CD4-positive, alpha-beta T cell treated with Interleukin-2 at 100 ng/mL for 4 hours (primary cell): Measurements from ENCODE around the gene EZR.
A peak's percentile ranks its signal among the peaks of the same experiment; 100 is the strongest.

Experiments
- DNase-seq: peaks from one replicate; pipeline ENCODE4 v3.0.0-alpha.2; 2020; ENCODE audit warnings: low spot score

EZR gene

DNA sequence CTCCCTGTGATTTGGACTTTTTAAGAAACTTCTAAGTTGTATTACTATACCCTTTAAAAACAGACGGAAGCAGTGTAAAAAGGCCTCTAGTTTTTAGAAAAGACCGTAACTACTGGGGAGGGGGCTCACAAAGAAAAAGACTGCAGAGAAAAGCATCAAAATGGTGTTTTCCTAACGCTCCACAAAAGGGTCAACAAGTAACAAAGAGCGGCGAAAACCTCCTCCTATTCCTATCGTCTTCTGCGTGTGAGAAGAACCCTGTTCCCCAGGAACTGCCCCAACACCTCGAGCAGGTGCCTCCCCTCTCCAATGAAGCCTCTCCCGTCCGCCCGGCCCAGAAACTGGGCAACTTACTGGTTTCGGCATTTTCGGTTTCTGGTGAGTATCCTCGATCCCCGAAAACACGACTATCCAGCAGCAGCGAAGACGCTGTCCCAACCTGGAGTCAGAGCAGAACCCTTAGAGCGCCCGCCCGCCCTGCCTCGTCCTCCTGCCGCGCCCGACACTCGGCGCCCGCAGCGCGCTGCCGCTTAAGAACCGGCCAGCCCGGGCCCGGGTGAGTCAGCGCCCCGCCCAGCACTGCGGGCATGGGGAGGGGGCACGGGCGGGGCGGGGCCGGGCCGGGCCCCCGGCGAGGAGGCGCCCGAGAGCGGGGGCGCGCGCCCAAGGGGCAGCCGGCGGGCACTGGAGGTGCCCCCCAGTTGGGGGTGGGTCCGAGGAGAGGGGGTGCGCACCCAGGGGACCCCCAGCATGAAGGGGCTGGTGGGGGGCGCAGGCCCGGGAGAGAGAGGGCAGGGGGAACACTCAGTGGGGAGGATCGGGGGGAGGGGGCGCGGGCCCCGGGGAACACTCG, 1.2 kb downstream of the EZR start:
- peak; percentile 87 for DNase-seq

DNA sequence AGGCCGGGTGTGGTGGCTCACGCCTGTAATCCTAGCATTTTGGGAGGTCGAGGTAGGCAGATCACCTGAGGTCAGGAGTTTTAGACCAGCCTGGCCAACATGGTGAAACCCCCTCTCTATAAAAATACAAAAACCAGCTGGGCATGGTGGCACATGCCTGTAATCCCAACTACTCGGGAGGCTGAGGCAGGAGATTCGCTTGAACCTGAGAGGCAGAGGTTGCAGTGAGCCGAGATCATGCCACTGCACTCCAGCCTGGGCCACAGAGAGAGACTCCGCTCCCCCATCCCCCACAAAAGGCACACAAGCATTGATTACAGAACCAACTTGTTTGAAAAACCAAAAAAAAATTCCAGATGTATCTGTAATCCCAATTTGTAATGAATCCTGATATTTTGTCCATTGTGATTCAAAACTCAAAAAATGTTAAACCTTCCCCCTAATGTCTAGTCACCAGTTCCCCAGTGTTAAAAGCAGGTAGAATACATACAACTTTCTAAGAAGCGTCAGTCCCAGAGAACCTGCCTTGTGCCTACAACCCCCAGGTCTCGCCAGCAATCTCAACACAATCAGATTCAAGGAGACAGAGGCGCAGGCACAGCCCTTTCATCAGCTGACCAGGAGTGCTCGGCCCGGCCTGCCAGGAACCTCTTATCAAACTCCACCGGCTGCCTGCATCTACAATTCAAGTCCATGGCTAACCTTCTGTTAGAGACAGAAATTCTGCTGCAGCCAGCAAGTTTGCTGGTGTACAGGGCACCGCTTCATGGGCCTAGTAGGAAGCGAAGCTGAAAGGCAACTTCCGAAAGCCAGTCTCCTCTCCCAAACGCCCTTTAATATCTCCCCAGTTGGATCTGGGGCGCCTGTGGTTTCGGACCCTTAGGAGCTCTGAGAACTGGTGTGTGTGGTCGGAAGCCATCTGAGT, 2.1 kb downstream of the EZR start:
- DNase-seq: peak; percentile 55

DNA sequence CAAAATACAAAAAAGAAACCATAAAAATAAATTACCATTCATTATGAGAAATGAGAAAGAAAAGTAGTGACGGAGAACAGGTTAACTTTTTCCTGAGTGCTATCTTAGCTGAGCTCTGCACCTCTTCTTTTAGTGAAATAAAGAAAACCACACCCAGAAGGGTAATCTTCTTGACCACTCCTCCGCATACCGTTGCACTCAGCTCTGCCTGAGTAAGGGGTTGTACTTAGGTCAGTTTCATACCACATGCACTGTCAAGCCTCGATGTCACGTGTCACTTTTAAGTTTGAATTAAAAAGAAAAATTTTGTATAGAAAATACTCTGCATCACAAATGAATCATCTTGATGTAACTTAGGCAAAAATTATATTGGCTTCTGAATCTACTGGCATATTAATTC, 2.8 kb downstream of the EZR start:
- DNase-seq: no peak

DNA sequence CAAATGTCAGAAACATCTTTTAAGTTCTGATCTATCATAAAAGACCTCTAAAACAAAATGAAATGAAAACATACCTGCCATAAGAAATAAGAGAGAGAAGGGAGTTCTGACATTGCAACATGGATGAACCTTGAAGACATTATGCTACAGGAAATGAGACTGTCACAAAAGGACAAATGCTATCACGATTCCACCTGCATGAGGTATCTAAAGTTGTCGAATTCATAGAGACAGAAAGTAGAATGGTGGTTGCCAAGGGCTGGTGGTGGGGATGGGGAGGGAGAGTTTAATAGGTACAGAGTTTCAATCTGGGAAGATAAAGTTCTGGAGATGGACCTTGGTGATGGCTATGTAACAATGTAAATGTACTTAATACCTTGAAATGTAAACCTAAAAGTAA, 3.3 kb downstream of the EZR start:
- no peak for DNase-seq

DNA sequence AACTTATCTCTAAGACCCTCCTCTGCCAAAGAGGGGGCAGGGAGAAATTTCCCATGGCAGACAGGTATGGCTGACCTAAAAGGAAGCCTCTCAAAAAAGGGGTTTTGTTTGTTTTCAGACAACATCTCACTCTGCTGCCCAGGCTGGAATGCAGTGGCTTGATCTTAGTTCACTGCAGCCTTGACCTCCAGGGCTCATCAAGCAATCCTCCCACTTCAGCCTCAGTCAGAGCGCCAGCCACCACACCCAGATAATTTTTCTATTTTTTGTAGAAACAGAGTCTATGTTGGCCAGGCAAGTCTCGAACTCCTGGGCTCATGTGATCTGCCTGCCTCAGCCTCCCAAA, 3.8 kb downstream of the EZR start:
- DNase-seq: no peak

DNA sequence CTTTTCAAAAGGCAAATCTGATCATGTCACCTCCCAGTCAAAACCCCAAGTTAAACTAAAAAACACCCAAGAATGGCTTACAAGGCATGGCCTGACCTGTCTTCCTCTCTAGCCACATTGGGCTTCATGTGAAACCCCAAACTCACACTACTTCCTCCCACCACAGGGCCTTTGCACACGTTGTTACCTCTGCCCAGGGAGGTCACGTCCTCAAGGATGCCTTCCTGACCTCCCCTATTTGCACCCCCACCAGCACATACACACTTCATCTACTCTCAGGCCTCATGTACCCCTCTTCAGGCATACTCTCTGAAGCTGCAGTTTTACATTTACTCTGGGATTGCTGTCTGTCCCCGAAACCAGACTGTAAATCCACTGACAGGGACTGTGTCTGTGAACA, 6.1 kb downstream of the EZR start:
- no peak for DNase-seq

DNA sequence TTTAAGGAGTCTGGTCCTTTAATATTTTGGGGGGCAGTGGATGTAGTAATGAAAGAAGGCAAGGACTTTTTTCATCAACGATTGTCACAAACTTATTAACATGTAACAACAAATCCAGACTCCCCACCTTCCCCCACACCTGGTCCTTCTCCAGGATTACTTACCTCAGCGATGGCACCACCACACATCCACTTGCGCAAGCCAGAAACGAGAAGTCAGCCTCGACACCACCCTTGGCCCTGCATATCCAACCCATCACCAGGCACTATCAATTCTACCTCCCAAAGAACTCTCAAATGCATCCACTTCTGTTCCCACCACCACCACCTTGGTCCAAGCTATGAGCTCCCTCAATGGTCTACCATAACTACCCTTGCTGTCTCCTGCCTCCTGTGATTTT, 6.6 kb downstream of the EZR start:
- DNase-seq: no peak

DNA sequence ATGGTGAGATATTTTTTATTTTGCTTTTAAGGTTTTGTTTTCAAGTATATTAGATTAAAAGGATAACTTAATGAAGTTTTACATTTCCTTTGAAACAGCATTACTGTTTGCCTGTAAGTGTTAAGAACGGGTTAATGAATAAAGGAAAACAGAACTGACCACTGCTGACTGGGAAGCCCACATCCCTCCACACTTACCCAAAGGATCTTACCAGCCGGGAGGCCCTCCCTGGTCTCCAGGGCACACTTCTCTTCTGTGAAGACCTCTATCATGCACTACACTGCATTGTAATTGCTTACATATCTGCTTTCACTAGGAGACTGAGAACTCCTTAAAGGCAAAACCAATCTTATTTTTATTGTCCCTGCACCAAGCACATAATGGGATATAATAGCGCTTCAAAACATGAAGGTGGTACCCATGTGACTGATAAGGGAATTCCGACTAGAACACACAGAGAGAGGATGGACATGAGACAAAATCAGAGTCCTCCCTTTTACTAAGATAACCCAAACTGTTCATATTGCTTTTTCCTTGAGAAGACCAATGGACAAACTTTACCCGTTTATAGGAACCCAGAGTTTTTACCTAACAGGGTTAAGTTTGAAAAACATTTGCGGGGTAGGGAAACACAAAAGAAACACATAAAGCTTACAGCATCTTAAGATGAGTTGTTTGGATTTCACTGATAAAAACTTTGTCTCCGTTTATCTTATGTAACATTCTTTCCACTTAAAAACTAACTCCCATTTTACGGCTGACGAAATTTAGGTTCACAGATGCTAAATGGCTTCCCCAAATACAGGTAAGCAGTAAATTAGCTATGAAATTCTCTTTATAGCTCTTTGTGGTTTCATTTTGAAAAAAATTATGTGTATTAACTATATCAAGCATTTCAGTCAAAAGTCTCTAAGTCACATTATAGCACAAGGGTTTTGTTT, 8.7 kb downstream of the EZR start:
- no peak for DNase-seq

DNA sequence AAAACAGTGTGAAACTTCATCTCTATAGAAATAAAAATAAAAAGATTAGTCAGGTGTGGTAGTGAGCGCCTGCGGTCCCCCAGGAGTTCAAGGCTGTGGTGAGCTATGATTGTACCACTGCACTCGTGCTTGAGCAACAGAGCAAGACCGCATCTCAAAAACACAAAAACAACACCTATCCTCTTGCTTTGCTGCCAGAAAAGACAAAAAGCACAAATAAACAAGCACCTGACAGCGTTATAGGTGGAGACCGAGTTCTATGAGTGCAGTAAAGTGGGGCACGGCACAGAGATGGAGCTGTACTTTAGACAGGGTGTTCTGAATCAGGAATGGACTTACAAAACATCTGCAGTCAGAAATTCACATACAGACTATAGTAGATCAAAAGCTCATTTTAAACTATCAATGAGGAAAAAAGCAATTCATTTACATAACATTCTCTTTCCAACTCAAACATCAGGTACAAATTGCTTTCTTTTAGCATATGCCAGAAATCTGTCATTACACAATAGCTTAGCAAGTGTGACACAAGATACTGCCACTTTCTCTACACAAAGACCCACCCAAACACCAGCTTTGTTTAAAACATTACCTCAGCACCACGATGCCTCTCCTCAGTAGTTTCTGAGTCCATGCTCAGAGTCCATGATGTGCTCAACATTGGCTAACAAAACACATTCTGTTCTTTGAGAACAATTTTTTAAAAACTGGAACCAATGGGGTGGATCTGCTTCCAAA, 10.1 kb downstream of the EZR start:
- DNase-seq: peak; percentile 60

DNA sequence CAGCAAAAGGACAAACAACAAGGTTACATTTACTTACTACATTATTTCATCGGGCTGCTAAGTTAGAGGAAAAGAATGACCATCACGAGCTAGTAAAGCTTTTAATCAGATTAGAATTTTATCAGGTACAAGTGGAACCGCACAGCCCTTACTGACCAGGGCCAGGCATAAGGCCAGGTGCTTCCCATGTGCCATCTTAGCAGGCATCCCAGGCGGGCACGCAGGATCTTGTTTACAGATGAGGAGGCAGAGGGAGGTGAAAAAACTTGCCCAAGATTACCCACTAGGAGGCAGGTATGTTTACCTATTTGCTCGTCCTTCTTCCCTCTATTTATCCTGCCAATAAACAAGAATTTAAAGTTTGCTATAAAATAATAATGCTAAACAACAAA, 10.7 kb downstream of the EZR start:
- DNase-seq: no peak

DNA sequence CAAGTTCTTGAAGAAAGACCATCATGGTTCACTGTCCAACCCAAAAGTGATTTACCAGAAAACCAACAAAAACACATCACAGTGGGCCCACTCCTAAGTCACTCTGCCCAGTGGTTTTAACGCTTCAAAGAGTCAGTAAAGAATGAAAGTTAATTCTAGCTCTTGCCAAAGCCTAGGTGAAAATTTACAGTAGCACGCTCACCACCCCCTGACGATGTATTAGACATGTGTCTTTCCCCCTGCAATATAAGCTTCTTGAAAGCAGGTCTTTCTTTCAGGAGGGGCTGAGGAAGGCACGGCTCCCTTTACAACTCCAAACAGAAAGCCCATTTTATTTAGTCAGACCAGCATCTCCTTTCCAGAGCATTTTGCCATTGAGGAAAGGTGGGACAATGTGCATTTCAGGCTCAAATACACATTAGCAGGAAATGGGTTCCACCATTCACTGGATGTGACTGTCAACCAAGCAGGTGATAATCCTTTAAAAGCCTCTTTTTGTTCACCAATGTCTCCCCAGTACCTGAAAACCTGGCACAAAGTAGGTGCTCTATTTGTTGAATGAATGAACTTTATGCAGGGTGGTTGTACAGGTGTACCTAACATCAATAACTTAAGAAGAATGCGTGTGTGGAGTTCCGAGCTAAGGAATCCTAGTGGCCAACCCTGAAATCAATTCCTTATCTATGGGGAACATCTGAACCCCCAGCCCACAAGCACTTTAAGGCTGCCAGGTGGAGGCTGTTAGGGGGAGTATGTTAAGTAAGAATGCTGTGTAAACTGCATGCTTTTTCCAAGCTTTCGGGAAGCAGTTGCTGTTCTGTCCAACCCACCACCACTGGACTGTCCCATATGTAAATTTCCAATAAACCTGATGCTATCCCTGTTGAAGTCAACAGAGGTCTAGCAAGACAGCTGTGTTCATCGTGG, 11.4 kb downstream of the EZR start:
- DNase-seq: no peak

DNA sequence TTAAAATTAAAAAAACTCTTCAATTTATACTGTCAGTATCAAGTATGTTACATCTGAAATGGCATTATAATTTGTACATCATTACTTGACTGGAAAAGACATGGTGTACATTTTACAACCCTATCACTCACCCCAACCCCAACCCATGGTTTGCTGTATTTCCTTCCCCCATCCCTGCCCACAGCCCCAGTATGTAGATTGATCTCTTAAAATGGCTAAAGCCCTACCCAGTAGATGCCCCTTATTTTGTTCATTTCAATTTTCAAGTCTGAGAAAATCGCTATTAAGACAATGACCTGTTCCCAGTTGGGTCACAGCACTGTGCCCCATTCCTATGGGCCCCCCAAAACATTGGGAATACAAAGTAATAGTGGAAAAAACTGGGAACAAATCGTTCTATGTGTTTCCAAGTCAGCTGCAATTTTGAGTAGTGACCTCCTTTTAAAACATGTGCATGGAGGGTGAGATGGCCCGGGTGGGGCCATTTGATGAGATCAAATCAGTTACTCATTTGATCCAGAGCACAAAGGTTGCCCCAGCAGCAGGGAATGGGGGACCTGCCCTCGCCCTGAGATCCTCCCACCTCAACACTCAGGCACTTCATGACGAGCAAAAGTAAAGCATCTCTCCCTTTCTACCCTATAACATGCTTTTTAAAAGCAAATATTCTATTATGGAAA, 13.3 kb downstream of the EZR start:
- DNase-seq: no peak

DNA sequence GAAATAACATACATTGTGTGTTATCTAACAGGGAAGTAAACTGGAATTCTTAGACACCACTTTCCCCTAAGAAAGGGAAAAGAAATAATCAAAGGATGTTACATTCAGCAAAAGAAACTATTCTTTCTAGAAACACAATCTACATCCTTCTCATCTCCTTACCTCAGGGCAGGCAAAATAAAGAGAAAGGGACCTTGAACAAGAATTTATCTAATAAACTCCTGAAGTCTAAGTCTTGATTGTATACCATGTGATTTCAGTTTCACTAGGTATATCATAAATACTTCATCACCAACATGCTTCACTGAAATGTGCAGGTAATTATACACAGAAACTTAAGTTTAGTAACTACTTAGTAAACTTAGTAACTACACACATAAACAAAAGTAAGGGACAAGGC, 15.0 kb downstream of the EZR start:
- no peak for DNase-seq

DNA sequence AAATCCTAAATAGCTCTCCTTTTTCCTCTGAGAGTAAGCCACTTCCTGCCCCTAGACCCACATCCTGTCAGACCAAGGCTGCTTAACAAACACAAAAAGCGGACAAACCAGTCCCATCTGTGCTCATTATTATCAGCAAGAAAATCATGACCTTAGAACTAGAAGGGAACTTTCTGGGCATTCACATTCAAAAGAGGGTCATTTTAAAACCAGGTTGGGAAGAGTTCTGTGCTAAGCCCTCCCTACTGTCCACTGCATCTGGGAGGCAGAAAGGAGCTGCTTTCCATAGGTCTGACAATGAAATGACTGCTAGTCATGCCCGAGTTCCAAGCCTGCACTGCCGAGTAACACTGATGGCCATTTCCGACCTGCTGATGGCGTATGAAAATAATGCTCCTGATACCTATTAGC, 15.4 kb downstream of the EZR start:
- peak; percentile 58 for DNase-seq

DNA sequence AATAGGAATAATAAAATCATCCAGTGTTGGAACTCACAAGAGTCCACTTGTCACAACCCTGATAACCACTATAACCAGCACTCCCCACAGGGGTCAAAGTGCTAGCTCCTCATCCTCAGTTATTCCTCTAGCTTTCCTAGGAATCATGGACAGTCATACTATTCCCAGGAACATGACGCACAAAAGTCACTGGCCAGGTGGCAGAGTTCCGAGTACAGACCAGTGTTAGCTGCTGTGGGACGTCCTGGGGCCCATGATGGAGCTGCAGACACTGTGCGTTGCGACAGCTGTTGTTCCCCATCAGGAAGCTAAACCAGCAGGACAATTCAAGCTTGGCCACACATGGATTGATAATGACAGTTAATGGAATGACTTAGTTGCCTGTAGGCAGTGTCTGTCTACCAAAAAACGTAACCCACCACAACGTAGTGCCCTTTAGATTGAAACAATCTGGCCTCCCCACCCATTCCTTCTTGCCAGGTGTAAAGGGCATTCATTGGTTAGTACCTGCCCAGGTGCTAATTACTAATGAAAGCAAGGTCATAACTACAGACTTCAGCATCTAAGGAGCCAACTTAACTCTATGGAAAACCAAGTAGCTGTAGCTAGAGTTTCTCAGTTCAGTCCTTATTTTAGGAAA, 17.4 kb downstream of the EZR start:
- no peak for DNase-seq

DNA sequence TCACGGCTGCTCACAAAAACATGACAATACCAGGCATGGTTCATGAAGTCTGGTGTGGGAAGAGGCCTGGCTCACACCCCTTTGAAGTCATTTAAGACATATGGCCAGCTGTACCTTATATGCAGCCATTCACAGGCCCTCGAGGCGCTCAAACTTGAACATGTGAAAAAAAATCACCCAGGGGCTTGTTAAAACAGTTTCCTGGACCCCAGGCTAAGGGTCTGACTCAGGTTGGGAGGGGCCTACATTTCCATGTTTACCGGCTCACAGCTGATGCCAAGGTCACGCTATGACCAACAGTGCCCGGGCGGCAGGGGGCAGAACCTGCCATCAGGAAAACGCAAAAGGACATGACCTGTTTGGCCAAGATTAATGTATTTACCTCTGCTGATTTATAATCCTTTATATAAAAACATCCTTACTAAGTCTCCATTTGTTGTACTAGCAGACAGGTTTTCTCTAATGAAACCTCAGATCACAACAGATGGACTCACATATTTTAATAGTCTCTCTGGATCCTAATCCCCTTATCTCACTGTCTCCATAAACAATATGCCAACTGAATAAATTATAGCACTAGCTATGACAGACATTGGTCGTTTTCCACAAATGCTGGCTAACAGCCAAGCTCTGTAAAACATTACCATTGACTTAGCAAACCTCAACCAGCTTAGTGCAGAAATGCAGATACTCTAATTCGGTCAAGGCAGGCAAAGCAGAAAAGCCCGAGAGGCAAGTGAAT, 19.9 kb downstream of the EZR start:
- DNase-seq: no peak

DNA sequence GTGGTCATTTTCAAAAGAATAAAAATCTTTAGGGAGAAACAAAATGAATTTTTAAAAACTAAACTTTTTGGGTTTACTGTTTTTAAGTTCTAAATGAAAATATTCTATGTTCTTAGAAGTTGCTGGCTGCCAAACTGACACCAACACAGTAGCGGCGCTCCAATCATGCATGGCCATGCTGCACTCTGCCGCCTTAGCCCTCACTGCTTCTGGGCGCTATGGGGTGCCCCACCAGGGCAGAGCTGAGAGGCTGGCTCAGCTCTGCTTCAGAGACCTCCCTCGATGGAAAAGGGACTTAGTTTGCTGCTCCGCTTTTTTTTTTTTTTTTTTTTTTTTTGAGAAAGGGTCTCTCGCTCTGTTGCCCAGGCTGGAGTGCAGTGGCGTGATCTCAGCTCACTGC, 20.9 kb downstream of the EZR start:
- no peak for DNase-seq
